Psoas muscle (tissue), 8 donors: Measurements from ENCODE around the gene CTSZ. TPM values are rescaled to one million over a fixed set of nuclear protein-coding genes. Genes with fewer than 3 reads are reported as not detected.
A peak's percentile ranks its signal among the peaks of the same experiment; 100 is the strongest.
"Not testable (repeated sequence)": the region's sequence is repeated elsewhere in the genome, so short reads cannot be mapped to it uniquely, and the experiment has no call there.

ENCODE experiments used
- ATAC-seq, 4 donors: fragments of 200-7000 bp; cut with Tn5 transposase; one replicate each; pipeline ENCODE4 v1.9.1; 2020; ENCODE audit warnings: moderate library complexity in 3 of 4, mild to moderate bottlenecking in 2 of 4
- DNase-seq, 2 donors: peaks; one replicate each; pipeline ENCODE4 v3.0.0-alpha.2; 2020
- H3K27ac ChIP-seq: fragments of 200-600 bp; one replicate; pipeline ENCODE4 v1.8.0; 2022
- H3K27me3 ChIP-seq, 3 donors: fragments of 200-600 bp in 1 of 3; one replicate each; pipeline versions ENCODE4 v1.6.1 to v1.8.0; 2013 to 2022; ENCODE audit warnings: low read length in 2 of 3, mild to moderate bottlenecking in 2 of 3, moderate library complexity in 1 of 3; ENCODE audit not compliant: insufficient read depth in 3 of 3
- H3K36me3 ChIP-seq, 2 donors: fragments of 200-600 bp in 1 of 2; one replicate each; pipeline versions ENCODE4 v1.6.1 to v1.8.0; 2013 to 2022; ENCODE audit warnings: low read depth in 1 of 2, mild to moderate bottlenecking in 1 of 2, moderate library complexity in 1 of 2; ENCODE audit not compliant: insufficient read depth in 1 of 2
- H3K4me1 ChIP-seq: fragments of 200-600 bp; one replicate; pipeline ENCODE4 v1.8.0; 2022
- H3K4me3 ChIP-seq: fragments of 200-600 bp; one replicate; pipeline ENCODE4 v1.8.0; 2022; ENCODE audit warnings: mild to moderate bottlenecking
- H3K9me3 ChIP-seq: fragments of 200-600 bp; one replicate; pipeline ENCODE4 v1.8.0; 2022
- CTCF ChIP-seq: fragments of 200-600 bp; IDR thresholded peaks from one replicate; pipeline ENCODE4 v1.8.0; 2022; ENCODE audit warnings: antibody characterized with exemption
- WGBS, 3 donors: extraction: QIAGEN DNeasy Blood & Tissue Kit; methylation state at CpG; one replicate each; pipeline versions ENCODE4 v1.1.6 to v1.1.7; 2013; 5-methylcytosine and 5-hydroxymethylcytosine counted together
- intact Hi-C, 2 donors: fragments of 100-400 bp; cut with DNase I; formaldehyde crosslinking; loops; one replicate each; pipeline versions ENCODE4 v1.11.0 to v1.14.2; 2022
- polyA plus RNA-seq, 3 donors: library from polyadenylated mRNA; stranded (reverse); fragments of 200-250 nt; gene quantifications; one replicate each; pipeline ENCODE4 v1.2.3, GENCODE V29; 2013
- total RNA-seq, 4 donors: library from RNA; stranded (reverse); fragmentation: NEBNext Ultra II Directional in 2 of 4; extraction: Animal tissue kit (Norgen Biotek cat#: 25700) in 2 of 4; gene quantifications; one replicate each; pipeline versions ENCODE4 v1.2.1 to v1.2.4, GENCODE V29; 2021 to 2023
- donor health status: healthy with polysubstance abuse.
- donor health status: DM: no; HTN: no; CAD: no; lungs with moderate emphysema.
- donor health status: Bipolar disorder and iron deficiency.
- donor health status: healthy.
- donor health status: DM: yes; HTN: yes; CAD: no.
- donor health status: DM: no; HTN: no; CAD: no.
- donor health status: DM: no; HTN: no; CAD: no.
- donor health status: DM: yes; HTN: yes; CAD: no.

CTSZ gene
- total and polyA plus RNA-seq, 7 donors: 38.2 to 50.5 (median 42.4) TPM

- no peak for DNase-seq
- no peak for TF ChIP-seq CTCF
Measured at GRCh38 chr20:58986286-58986967, 20.6 kb downstream of the CTSZ start.

GRCh38 chr20:58985656-58986055 lies 21.4 kb downstream of the CTSZ start:
- no peaks in the 10 kb centered on the region for H3K27me3 ChIP-seq
- H3K36me3 ChIP-seq: peaks cover 5 to 50% of the 10 kb centered on the region in 2 donors
- no peak for TF ChIP-seq CTCF
- H3K27ac ChIP-seq: no peak overlapping the region
- peaks cover 35% of the 10 kb centered on the region for H3K4me1 ChIP-seq
- ATAC-seq (no peak), DNase-seq (peak in 1 of 2 donors; percentile 47)
- H3K4me3 ChIP-seq: no peak overlapping the region
- no peaks in the 10 kb centered on the region for H3K9me3 ChIP-seq
- intact Hi-C loops: no loop called here
- 59 to 78% (median 68%) methylated on average over 5 of the region's 5 CpGs for WGBS, 3 donors

More at GRCh38 chr20:58986286-58986967, 20.6 kb downstream of the CTSZ start:
- intact Hi-C loops: no loop called here
- WGBS, 3 donors: 69 to 74% (median 72%) methylated on average over 9 of the region's 9 CpGs
- H3K9me3 ChIP-seq: no peaks in the 10 kb centered on the region
- H3K4me1 ChIP-seq: peaks cover 35% of the 10 kb centered on the region
- no peak overlapping the region for H3K27ac ChIP-seq
- H3K36me3 ChIP-seq: peaks cover 8 to 58% of the 10 kb centered on the region in 2 donors
- no peak overlapping the region for H3K4me3 ChIP-seq
- ATAC-seq: no peak
- H3K27me3 ChIP-seq: no peaks in the 10 kb centered on the region

GRCh38 chr20:58984691-58985090 lies 22.4 kb downstream of the CTSZ start:
- Histone ChIP-seq H3K27ac (no peak overlapping the region), H3K36me3 (peaks cover 5 to 40% of the 10 kb centered on the region in 2 donors), H3K27me3 (no peaks in the 10 kb centered on the region), H3K9me3 (no peaks in the 10 kb centered on the region), H3K4me1 (peaks cover 35% of the 10 kb centered on the region), H3K4me3 (no peak overlapping the region)
- no peak for DNase-seq
- TF ChIP-seq CTCF: no peak
- intact Hi-C loops: loop anchor here (5.0 kb wide), 4 partner anchors 48 to 92 kb away; partner anchors contain the start of gene ATP5F1E (in 1 of the 2)
- WGBS, 3 donors: 63 to 78% (median 65%) methylated on average over 6 of the region's 6 CpGs
- ATAC-seq: no peak

DNA sequence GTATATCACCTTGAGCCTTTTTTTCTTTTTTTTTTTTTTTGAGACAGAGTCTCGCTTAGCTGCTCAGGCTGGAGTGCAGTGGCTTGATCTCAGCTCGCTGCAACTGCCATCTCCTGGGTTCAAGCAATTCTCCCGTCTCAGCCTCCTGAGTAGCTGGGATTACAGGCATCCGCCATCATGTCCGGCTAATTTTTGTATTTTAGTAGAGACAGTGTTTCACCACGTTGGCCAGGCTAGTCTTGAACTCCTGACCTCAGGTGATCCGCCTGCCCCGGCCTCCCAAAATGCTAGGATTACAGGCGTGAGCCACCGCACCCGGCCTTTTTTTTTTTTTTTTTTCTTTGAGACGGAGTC lies 24.0 kb downstream of the CTSZ start:
- Histone ChIP-seq H3K27ac (peak overlapping the region; percentile 93), H3K4me1 (peaks cover 35% of the 10 kb centered on the region), H3K36me3 (peaks cover 3 to 24% of the 10 kb centered on the region in 2 donors), H3K4me3 (peak overlapping the region; percentile 70)
- not testable (repeated sequence) for ATAC-seq, H3K27me3 ChIP-seq, DNase-seq, H3K9me3 ChIP-seq
- WGBS, 3 donors: 89 to 91% (median 90%) methylated on average over 8 to 12 of the region's 12 CpGs
- intact Hi-C loops: loop anchor here (5.0 kb wide), 4 partner anchors 49 to 91 kb away; partner anchors contain the start of gene ATP5F1E (in 1 of the 2)

DNA sequence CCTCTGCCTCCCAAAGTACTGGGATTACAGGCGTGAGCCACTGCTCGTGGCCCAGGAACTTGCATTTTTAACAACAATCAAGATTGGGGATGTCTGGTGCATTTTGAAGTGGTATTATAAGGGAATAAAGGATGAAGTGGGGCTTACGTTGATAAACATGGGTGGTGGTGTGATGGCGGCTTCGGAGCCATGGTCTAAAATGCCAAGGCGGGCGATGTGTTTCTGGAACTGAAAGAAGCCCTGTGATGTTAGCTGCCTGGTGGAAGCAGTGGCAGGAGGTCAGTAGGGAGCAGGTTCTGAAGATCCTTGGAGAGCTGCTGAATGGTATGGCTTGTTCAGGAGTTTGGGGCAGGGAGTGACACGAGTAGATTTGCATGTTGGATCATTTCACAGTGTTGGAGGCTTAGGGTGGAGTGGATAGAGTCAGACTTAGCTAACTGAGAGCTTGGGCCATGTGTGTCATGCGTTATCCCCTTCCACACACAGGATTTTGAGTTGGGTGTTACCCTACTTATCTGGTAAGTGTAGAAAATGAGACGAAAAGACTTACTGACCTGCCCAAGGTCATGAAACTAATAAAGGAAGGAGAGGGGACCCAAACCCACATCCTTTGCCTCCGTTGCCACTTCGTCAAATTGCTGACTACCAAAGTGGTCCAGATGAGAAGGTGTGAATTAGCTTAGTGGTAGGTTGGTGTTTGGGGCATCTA lies 24.5 kb downstream of the CTSZ start:
- DNase-seq: no peak
- no peak for TF ChIP-seq CTCF
- intact Hi-C loops: loop anchor here (5.0 kb wide), 4 partner anchors 50 to 90 kb away; partner anchors contain the start of gene ATP5F1E (in 1 of the 2)
- 82 to 88% (median 87%) methylated on average over 12 of the region's 12 CpGs for WGBS, 3 donors
- peak overlapping the region; percentile 70 for H3K4me3 ChIP-seq
- H3K4me1 ChIP-seq: peaks cover 35% of the 10 kb centered on the region
- peak overlapping the region; percentile 93 for H3K27ac ChIP-seq
- H3K36me3 ChIP-seq: peaks cover 3 to 19% of the 10 kb centered on the region in 2 donors
- H3K27me3 ChIP-seq: no peaks in the 10 kb centered on the region
- ATAC-seq: no peak
- no peaks in the 10 kb centered on the region for H3K9me3 ChIP-seq
